DND-41 (cell line): ENCODE data around the gene EPHB1.
A peak's percentile ranks its signal among the peaks of the same experiment; 100 is the strongest.

Experiments
- ATAC-seq: fragments of 200-7000 bp; cut with Tn5 transposase; 3 replicates; pipeline ENCODE4 v1.9.1; 2021; ENCODE audit warnings: low read depth; ENCODE audit not compliant: insufficient read depth
- DNase-seq: peaks from one replicate; pipeline ENCODE4 v3.0.0-alpha.2; 2020
- H2AFZ ChIP-seq: 2 replicates; pipeline ENCODE4 v1.6.0; 2012; ENCODE audit warnings: low read depth, low read length
- H3K27ac ChIP-seq: 2 replicates; pipeline ENCODE4 v1.5.1; 2012; ENCODE audit warnings: low read length, inconsistent platforms
- H3K27me3 ChIP-seq: fragments of 200-600 bp; sonication (generic); 2 replicates; pipeline ENCODE4 v1.6.0; 2012; ENCODE audit warnings: low read length, mild to moderate bottlenecking, inconsistent platforms; ENCODE audit not compliant: insufficient read depth, poor library complexity
- H3K36me3 ChIP-seq: 2 replicates; pipeline ENCODE4 v1.5.1; 2012; ENCODE audit warnings: low read length, inconsistent platforms; ENCODE audit not compliant: insufficient read depth
- H3K4me1 ChIP-seq: 2 replicates; pipeline ENCODE4 v1.5.1; 2012; ENCODE audit warnings: mild to moderate bottlenecking, low read length; ENCODE audit not compliant: insufficient read depth
- H3K4me2 ChIP-seq: 2 replicates; pipeline ENCODE4 v1.6.0; 2012; ENCODE audit warnings: mild to moderate bottlenecking, moderate library complexity, low read length, inconsistent platforms; ENCODE audit not compliant: insufficient read depth
- H3K4me3 ChIP-seq, 2 experiments: fragments of 200-600 bp in 1 of 2; shearing (Covaris generic) in 1 of 2; 2 replicates each; pipeline ENCODE4 v1.5.1; 2012 to 2016; ENCODE audit warnings: inconsistent platforms in 2 of 2, low read length in 2 of 2, mild to moderate bottlenecking in 2 of 2, low read depth in 1 of 2, moderate library complexity in 1 of 2
- H3K79me2 ChIP-seq: 2 replicates; pipeline ENCODE4 v1.6.0; 2012; ENCODE audit warnings: low read length, inconsistent platforms; ENCODE audit not compliant: insufficient read depth
- H3K9ac ChIP-seq: 2 replicates; pipeline ENCODE4 v1.6.0; 2012; ENCODE audit warnings: low read depth, mild to moderate bottlenecking, inconsistent platforms, low read length, moderate library complexity
- H3K9me3 ChIP-seq: 2 replicates; pipeline ENCODE4 v1.5.1; 2012; ENCODE audit warnings: low read length, moderate library complexity, mild to moderate bottlenecking, inconsistent platforms; ENCODE audit not compliant: insufficient read depth, severe bottlenecking
- H4K20me1 ChIP-seq: 2 replicates; pipeline ENCODE4 v1.6.0; 2012; ENCODE audit warnings: low read length; ENCODE audit not compliant: insufficient read depth
- EZH2 ChIP-seq: IDR thresholded peaks from 3 replicates; pipeline ENCODE4 v1.6.1; 2012; ENCODE audit warnings: borderline replicate concordance, low read depth, mild to moderate bottlenecking, moderate library complexity, low read length, inconsistent platforms; ENCODE audit not compliant: severe bottlenecking
- TF ChIP-seq, protein P1 (sequence below): IDR thresholded peaks from 2 replicates; pipeline ENCODE4 v1.5.1; 2012; ENCODE audit warnings: borderline replicate concordance, low read length, moderate library complexity, mild to moderate bottlenecking; ENCODE audit not compliant: poor library complexity, severe bottlenecking; ENCODE audit errors: extremely low read depth

The EPHB1 gene

GRCh38 chr3:134803652-134804051 lies 8.6 kb downstream of the EPHB1 start:
- Histone ChIP-seq H3K79me2 (no peaks in the 10 kb centered on the region), H3K4me3 (no peak overlapping the region), H4K20me1 (no peaks in the 10 kb centered on the region), H3K4me1 (peaks cover 41% of the 10 kb centered on the region), H3K27me3 (no peaks in the 10 kb centered on the region), H2AFZ (no peak overlapping the region), H3K27ac (peak overlapping the region; percentile 81), H3K9me3 (no peaks in the 10 kb centered on the region), H3K36me3 (no peaks in the 10 kb centered on the region), H3K4me2 (no peak overlapping the region), H3K9ac (peak overlapping the region; percentile 28; the same call in 1 of the 2 replicates)
- ATAC-seq = no peak
- TF ChIP-seq, protein P1, sequence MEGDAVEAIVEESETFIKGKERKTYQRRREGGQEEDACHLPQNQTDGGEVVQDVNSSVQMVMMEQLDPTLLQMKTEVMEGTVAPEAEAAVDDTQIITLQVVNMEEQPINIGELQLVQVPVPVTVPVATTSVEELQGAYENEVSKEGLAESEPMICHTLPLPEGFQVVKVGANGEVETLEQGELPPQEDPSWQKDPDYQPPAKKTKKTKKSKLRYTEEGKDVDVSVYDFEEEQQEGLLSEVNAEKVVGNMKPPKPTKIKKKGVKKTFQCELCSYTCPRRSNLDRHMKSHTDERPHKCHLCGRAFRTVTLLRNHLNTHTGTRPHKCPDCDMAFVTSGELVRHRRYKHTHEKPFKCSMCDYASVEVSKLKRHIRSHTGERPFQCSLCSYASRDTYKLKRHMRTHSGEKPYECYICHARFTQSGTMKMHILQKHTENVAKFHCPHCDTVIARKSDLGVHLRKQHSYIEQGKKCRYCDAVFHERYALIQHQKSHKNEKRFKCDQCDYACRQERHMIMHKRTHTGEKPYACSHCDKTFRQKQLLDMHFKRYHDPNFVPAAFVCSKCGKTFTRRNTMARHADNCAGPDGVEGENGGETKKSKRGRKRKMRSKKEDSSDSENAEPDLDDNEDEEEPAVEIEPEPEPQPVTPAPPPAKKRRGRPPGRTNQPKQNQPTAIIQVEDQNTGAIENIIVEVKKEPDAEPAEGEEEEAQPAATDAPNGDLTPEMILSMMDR = no peak
- TF ChIP-seq EZH2 = no peak
- no peak for DNase-seq

GRCh38 chr3:134804508-134805480 lies 9.7 kb downstream of the EPHB1 start:
- no peak for DNase-seq

DNA sequence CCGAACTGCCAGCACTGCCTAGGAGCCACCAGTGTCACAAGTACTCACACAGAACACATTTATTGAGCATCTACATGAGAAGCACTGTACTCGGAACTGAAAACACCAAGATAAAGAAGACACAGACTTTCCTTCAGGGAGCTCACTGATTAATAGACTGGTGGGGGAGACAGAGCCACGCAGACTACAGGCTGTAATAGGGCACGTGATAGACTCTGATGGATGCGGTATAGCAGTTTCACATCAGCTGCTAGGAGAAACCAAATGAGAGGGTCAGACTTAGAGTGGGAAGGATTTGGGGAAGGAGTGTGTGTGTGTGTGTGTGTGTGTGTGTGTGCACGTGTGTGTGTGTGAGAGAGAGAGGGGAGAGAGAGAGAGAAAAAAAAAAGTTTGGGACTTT lies 12.1 kb downstream of the EPHB1 start:
- Histone ChIP-seq H3K4me3 (no peak overlapping the region), H3K9me3 (no peaks in the 10 kb centered on the region), H3K36me3 (no peaks in the 10 kb centered on the region), H4K20me1 (no peaks in the 10 kb centered on the region), H3K79me2 (no peaks in the 10 kb centered on the region), H3K4me2 (no peak overlapping the region), H3K27ac (no peak overlapping the region), H3K4me1 (peaks cover 18% of the 10 kb centered on the region), H3K27me3 (no peaks in the 10 kb centered on the region), H3K9ac (no peak overlapping the region), H2AFZ (no peak overlapping the region)
- ATAC-seq (no peak), DNase-seq (no peak)
- TF ChIP-seq, protein P1 = no peak
- TF ChIP-seq EZH2 = no peak

More at GRCh38 chr3:134804508-134805480, 9.7 kb downstream of the EPHB1 start:
- H3K9ac ChIP-seq = no peak overlapping the region
- H3K9me3 ChIP-seq = no peaks in the 10 kb centered on the region
- peaks cover 36% of the 10 kb centered on the region for H3K4me1 ChIP-seq
- TF ChIP-seq EZH2 = no peak
- TF ChIP-seq, protein P1 = no peak
- H4K20me1 ChIP-seq = no peaks in the 10 kb centered on the region
- no peak overlapping the region for H3K4me3 ChIP-seq
- H3K79me2 ChIP-seq = no peaks in the 10 kb centered on the region
- H3K27me3 ChIP-seq = no peaks in the 10 kb centered on the region
- no peaks in the 10 kb centered on the region for H3K36me3 ChIP-seq
- ATAC-seq = no peak
- no peak overlapping the region for H2AFZ ChIP-seq
- H3K4me2 ChIP-seq = no peak overlapping the region
- H3K27ac ChIP-seq = peak overlapping the region; percentile 28; the same call in 1 of the 2 replicates
